Stimulated activated CD4-positive, alpha-beta T cell treated with anti-CD3 and anti-CD28 coated beads, Interleukin-2, amount 100 ng/mL, for 48 hours (primary cell): Measurements from ENCODE around the gene TMA7B.

ENCODE experiments used
- DNase-seq, 2 donors: peaks; one replicate each; pipeline ENCODE4 v3.0.0-alpha.2; 2020

The TMA7B gene

DNA sequence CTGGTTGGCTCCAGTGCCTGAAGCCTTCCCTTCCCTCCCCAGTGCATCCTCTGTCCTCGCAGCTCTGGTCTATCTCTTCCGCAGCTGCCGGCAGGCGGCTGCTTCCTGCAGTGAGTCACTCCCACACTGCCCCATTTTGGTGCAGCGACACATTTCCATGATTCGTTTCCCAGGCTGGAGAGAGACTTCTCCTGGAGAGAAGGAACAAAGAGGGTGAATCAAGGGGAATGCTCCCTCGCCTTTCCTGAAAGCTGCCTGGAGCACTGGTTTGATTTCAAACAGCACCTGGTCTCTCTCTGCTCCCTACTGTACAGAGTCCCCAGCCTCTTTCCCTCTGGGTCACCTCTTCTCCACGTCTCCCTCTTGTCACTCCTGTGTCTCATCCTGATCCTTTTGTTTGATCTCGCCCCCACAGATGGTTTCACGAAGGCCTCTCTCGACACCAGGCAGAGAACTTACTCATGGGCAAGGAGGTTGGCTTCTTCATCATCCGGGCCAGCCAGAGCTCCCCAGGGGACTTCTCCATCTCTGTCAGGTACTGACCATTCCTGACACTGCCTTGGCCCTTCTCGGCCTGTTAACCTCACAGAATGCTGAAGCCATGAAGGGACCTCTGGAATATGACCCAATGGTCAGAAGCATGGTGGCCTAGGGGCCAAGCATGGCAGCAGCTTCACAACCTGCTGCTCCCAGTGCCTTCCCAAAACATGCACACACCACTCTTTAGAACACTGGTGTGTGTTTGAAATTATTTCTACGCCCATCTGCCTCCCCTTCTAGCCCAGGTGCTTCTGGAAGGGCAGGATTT lies at the start of gene TMA7B:
TSS of gene TMA7B (plus strand) at position 758 of the 808 bp plus-strand sequence. CDS start 3,978 bp downstream, outside the sequence.
- no peak for DNase-seq

- no peak for DNase-seq
Measured at GRCh38 chr22:39910876-39911613, 49.2 kb upstream of the TMA7B start.

- no peak for DNase-seq
Measured at GRCh38 chr22:39913321-39913720, 46.9 kb upstream of the TMA7B start.

GRCh38 chr22:39913886-39914285 lies 46.3 kb upstream of the TMA7B start:
- no peak for DNase-seq

GRCh38 chr22:39914584-39914983 lies 45.6 kb upstream of the TMA7B start:
- no peak for DNase-seq

DNA sequence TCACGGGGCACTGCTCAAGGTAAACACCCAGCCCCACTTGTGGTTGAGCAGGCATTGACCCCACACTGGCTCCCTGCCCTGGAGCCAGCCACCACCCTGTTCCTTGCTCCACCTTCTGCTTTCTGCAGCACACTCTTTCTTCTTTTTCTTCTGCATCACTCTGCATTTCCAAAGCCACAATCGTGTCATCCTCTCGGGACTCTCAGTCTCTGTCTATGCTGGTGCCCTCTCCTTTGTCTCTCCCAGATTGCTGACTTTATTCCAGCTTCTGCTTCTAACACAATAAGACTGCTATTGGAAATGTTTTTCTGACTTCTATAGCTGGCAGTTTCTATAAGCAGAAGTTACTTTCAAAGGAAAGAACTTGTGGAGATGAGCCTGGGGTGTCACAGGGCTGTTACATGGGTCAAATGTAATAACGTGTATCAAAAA lies 44.9 kb upstream of the TMA7B start:
- no peak for DNase-seq

DNA sequence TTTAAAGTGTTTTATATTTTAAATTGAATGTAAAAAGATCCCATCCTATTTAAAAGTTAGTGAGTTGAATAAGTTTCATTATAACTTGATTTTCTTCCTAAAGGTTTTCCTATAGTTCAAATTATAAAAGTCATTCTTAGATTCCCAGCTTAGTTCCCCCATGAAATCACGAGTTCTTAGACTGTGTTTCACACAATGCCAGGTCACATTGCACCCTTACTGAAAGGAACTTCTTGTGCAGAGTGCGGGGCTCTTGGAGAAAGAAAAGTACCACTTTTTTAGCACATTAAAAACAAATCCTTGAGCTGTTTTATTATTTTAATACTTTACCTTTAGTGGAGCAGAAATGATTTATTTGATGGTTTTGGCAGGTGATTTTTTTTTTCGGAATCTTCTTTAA lies 43.7 kb upstream of the TMA7B start:
- DNase-seq: no peak

GRCh38 chr22:39917197-39917643 lies 43.0 kb upstream of the TMA7B start:
- no peak for DNase-seq

GRCh38 chr22:39917776-39918495 lies 42.3 kb upstream of the TMA7B start:
- no peak for DNase-seq

- peak; percentile 56 to 58 for DNase-seq
Measured at GRCh38 chr22:39920134-39920743, 40.0 kb upstream of the TMA7B start.

GRCh38 chr22:39923696-39924095 lies 36.5 kb upstream of the TMA7B start:
- no peak for DNase-seq

DNA sequence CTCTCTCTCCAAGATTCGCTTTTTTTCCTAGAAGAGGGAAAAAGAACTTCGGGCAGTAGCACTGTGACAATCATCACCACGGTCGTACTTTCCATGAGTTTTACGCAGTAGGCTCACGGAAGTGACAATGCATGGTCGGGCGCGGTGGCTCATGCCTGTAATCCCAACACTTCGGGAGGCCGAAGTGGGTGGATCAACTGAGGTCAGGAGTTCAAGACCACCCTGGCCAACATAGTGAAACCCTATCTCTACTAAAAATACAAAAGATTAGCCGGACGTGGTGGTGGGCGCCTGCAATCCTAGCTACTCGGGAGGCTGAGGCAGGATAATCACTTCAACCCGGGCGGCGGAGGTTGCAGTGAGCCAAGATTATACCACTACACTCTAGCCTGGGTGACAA lies 35.9 kb upstream of the TMA7B start:
- no peak for DNase-seq

GRCh38 chr22:39925273-39925672 lies 34.9 kb upstream of the TMA7B start:
- no peak for DNase-seq

DNA sequence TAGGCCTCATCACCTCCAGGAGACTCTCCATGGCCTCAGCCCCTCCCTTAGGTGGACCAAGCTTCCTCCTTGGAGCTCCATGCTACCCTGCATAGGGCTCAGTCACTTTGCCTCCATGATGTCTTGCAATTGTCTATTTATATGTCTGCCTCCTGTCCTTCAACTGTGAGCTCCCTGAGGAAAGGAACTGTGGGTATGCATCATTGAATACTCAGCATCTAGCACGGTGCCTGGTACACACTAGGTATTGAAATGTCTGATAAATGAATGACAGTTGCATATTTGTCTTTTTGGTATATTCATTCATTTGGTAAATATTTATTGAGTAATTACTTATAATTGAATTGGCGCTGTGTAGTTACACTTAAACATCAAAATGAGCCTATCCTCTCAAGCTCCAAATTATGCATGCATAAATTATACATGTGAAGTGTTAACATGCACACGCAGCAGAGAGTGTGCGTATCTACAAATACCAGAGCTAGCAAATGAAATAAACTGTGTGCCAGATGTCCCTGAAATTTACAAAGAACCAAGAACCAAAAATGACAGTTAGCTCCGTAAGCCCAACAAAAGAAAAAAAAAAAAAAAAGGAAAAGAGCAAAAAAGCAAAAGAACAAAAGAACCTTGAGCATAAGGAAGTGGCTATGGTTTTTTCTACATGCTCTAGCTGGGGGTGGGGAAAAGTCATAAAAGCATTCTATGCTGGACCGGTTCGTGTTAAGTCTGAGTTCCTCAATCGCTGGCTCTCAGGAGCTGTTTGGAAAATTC lies 34.1 kb upstream of the TMA7B start:
- no peak for DNase-seq

DNA sequence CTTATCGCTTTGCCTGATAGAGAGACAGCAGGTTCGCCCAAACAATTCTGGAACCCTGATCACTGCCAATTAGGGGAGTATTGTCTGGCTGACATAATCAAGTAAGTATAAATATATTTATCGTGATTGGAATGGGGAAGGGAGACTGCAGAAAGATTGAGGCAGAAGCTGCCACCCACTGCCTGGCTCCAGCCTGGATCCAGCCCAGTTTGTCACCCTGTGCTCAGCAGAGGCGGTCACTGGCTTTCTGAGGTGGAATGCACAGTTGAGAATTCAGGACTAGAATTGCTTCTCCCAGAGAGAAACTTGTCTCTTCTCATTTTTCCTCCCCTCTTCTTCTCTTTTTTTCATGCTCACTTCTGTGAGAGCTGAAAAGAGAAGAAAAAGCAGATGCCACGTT lies 33.4 kb upstream of the TMA7B start:
- DNase-seq: no peak

- DNase-seq: no peak
Measured at GRCh38 chr22:39927544-39927943, 32.7 kb upstream of the TMA7B start.

DNA sequence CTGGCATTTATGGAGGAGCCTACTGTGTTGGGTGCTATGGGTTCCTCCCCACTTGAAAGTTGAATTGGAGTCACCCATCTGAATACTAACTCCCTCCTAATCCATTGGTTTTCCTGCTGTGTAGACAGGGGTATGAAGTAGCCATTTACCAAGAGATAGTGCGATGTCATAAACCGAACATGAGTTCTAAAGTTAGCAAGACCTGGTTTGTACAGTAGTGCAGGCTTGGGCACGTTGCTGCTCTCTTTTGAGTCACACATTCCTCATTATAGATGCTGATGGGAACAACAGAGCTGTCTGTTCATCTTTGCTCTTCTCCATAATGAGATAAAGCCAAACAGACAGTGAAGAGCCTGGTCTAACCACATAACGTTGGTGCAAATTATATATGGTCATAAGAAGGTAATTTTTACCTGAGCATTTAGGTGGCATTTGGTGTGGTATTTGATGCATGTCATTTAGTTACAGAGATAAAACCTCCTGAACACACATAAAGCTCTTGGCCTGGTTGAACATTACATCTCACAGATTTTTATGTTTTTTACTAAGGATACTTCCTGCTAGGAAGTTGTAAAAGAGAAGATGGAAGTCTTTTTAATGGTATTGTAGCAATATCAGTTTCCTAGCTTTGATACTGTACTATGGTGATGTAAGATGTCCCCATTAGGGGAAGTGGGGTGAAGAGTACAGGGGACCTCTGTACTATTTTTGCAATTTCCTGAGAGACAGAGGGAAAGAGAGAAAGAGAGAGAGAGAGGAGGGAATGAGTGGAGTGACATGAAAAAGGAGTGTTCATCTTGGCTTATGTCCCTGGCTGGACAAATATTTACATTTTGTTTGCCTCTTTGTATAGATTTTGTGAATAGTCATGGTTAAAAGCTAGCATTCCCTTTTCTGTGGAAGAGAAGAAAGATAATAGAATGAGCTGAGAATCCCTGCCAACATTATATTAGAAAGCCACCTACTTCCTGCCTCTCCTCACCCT lies 31.4 kb upstream of the TMA7B start:
- DNase-seq: no peak

GRCh38 chr22:39931251-39931650 lies 28.9 kb upstream of the TMA7B start:
- DNase-seq: no peak

- DNase-seq: no peak
Measured at GRCh38 chr22:39932166-39932565, 28.0 kb upstream of the TMA7B start.

GRCh38 chr22:39932918-39933649 lies 27.1 kb upstream of the TMA7B start:
- DNase-seq: peak; percentile 54 to 67
